H9 (cell line): ENCODE results near the gene CSTF1. TPM values are rescaled to one million over a fixed set of nuclear protein-coding genes. Genes with fewer than 3 reads are reported as not detected.

ENCODE experiments used
- DNase-seq: peaks from one replicate; pipeline ENCODE4 v3.0.0-alpha.2; 2017
- H2AFZ ChIP-seq: one replicate; pipeline ENCODE4 v1.6.1; 2013; ENCODE audit warnings: mild to moderate bottlenecking, low read length, control low read depth, moderate library complexity
- H2AK5ac ChIP-seq: 2 replicates; pipeline ENCODE4 v1.6.1; 2013; ENCODE audit warnings: low read length, control low read depth, mixed read lengths; ENCODE audit not compliant: insufficient read length
- H2BK120ac ChIP-seq: one replicate; pipeline ENCODE4 v1.6.1; 2013; ENCODE audit warnings: low read depth, mild to moderate bottlenecking, low read length, control low read depth, inconsistent platforms; ENCODE audit not compliant: poor library complexity, severe bottlenecking
- H2BK12ac ChIP-seq: 2 replicates; pipeline ENCODE4 v1.6.1; 2013; ENCODE audit warnings: low read length, control low read depth, mixed read lengths, low read depth; ENCODE audit not compliant: insufficient read length
- H2BK15ac ChIP-seq: 2 replicates; pipeline ENCODE4 v1.6.1; 2013; ENCODE audit warnings: low read depth, low read length, control low read depth
- H2BK20ac ChIP-seq: one replicate; pipeline ENCODE4 v1.6.1; 2013; ENCODE audit warnings: low read depth, mild to moderate bottlenecking, low read length, control low read depth, inconsistent platforms; ENCODE audit not compliant: poor library complexity, severe bottlenecking
- H2BK5ac ChIP-seq: 2 replicates; pipeline ENCODE4 v1.6.1; 2013; ENCODE audit warnings: low read length, control low read depth, mixed read lengths; ENCODE audit not compliant: insufficient read length
- H3K14ac ChIP-seq: 2 replicates; pipeline ENCODE4 v1.6.1; 2013; ENCODE audit warnings: low read length, control low read depth; ENCODE audit not compliant: insufficient read depth
- H3K18ac ChIP-seq: 2 replicates; pipeline ENCODE4 v1.6.1; 2013; ENCODE audit warnings: low read depth, mild to moderate bottlenecking, mixed read lengths, low read length, control low read depth; ENCODE audit not compliant: insufficient read length
- H3K23ac ChIP-seq: 2 replicates; pipeline ENCODE4 v1.6.1; 2013; ENCODE audit warnings: low read length, control low read depth, mixed read lengths, low read depth; ENCODE audit not compliant: insufficient read length
- H3K23me2 ChIP-seq: 2 replicates; pipeline ENCODE4 v1.6.1; 2013; ENCODE audit warnings: low read depth, mild to moderate bottlenecking, mixed read lengths, low read length, control low read depth; ENCODE audit not compliant: insufficient read length, poor library complexity, severe bottlenecking
- H3K27ac ChIP-seq: 2 replicates; pipeline ENCODE4 v1.5.1; 2013; ENCODE audit warnings: low read length, control low read depth, mixed read lengths, low read depth; ENCODE audit not compliant: insufficient read length
- H3K27me3 ChIP-seq: 2 replicates; pipeline ENCODE4 v1.6.1; 2013; ENCODE audit warnings: low read length, control low read depth, inconsistent platforms; ENCODE audit not compliant: insufficient read depth
- H3K4ac ChIP-seq: 2 replicates; pipeline ENCODE4 v1.6.1; 2013; ENCODE audit warnings: low read depth, mild to moderate bottlenecking, control low read depth, inconsistent platforms, low read length, moderate library complexity
- H3K4me1 ChIP-seq: 2 replicates; pipeline ENCODE4 v1.6.1; 2013; ENCODE audit warnings: low read length, control low read depth, inconsistent platforms; ENCODE audit not compliant: insufficient read depth
- H3K4me2 ChIP-seq: 2 replicates; pipeline ENCODE4 v1.6.1; 2013; ENCODE audit warnings: low read length, control low read depth, mixed read lengths; ENCODE audit not compliant: insufficient read length, insufficient read depth
- H3K56ac ChIP-seq: 2 replicates; pipeline ENCODE4 v1.6.1; 2013; ENCODE audit warnings: low read depth, mild to moderate bottlenecking, mixed read lengths, low read length, control low read depth; ENCODE audit not compliant: insufficient read length
- H3K79me1 ChIP-seq: 2 replicates; pipeline ENCODE4 v1.6.1; 2013; ENCODE audit warnings: low read depth, mild to moderate bottlenecking, moderate library complexity, low read length, control low read depth, inconsistent platforms; ENCODE audit not compliant: insufficient read depth, poor library complexity, severe bottlenecking
- H3K79me2 ChIP-seq: 2 replicates; pipeline ENCODE4 v1.6.1; 2013; ENCODE audit warnings: low read length, control low read depth, inconsistent platforms; ENCODE audit not compliant: insufficient read depth
- H3K9ac ChIP-seq: 2 replicates; pipeline ENCODE4 v1.6.1; 2013; ENCODE audit warnings: low read length, control low read depth, mixed read lengths; ENCODE audit not compliant: insufficient read length; ENCODE audit errors: extremely low read depth
- H3K9me3 ChIP-seq: one replicate; pipeline ENCODE4 v1.6.1; 2013; ENCODE audit warnings: low read depth, low read length, inconsistent platforms; ENCODE audit not compliant: control insufficient read depth
- H3T11ph ChIP-seq: one replicate; pipeline ENCODE4 v1.6.1; 2013; ENCODE audit warnings: mild to moderate bottlenecking, low read length, control low read depth, inconsistent platforms
- H4K20me1 ChIP-seq: one replicate; pipeline ENCODE4 v1.6.1; 2013; ENCODE audit not compliant: control insufficient read depth, insufficient read length, insufficient read depth
- H4K5ac ChIP-seq: 2 replicates; pipeline ENCODE4 v1.6.1; 2013; ENCODE audit warnings: low read depth, mild to moderate bottlenecking, mixed read lengths, low read length, control low read depth; ENCODE audit not compliant: insufficient read length
- H4K8ac ChIP-seq: replicated peaks from 2 replicates; pipeline ENCODE4 v1.6.1; 2013; ENCODE audit warnings: low read length, control low read depth, mixed read lengths, low read depth; ENCODE audit not compliant: insufficient read length
- H4K91ac ChIP-seq: 2 replicates; pipeline ENCODE4 v1.6.1; 2013; ENCODE audit warnings: low read depth, mild to moderate bottlenecking, moderate library complexity, mixed read lengths, low read length, control low read depth; ENCODE audit not compliant: insufficient read length
- H3K27ac Mint-ChIP-seq, 3 experiments: 2 replicates in 2 of 3; 3 replicates in 1 of 3; pipeline ENCODE4 v1.8.0; 2020 to 2021; ENCODE audit warnings: mixed read lengths in 3 of 3, mild to moderate bottlenecking in 1 of 3, moderate library complexity in 1 of 3
- H3K27me3 Mint-ChIP-seq: 2 replicates; pipeline ENCODE4 v1.8.0; 2021; ENCODE audit warnings: low read depth, mild to moderate bottlenecking, moderate library complexity, mixed read lengths
- H3K36me3 Mint-ChIP-seq, 3 experiments: 2 replicates in 2 of 3; 3 replicates in 1 of 3; pipeline ENCODE4 v1.8.0; 2020 to 2021; ENCODE audit warnings: low read depth in 3 of 3, mixed read lengths in 3 of 3; ENCODE audit not compliant: insufficient read depth in 1 of 3
- H3K4me1 Mint-ChIP-seq, 2 experiments: 2 replicates each; pipeline ENCODE4 v1.8.0; 2020; ENCODE audit warnings: mixed read lengths in 2 of 2
- H3K4me3 Mint-ChIP-seq, 2 experiments: 2 replicates in 1 of 2; 3 replicates in 1 of 2; pipeline ENCODE4 v1.8.0; 2020 to 2021; ENCODE audit warnings: mild to moderate bottlenecking in 2 of 2, mixed read lengths in 2 of 2, moderate library complexity in 1 of 2
- H3K9me3 Mint-ChIP-seq, 2 experiments: 2 replicates in 1 of 2; 3 replicates in 1 of 2; pipeline ENCODE4 v1.8.0; 2020; ENCODE audit warnings: mild to moderate bottlenecking in 2 of 2, mixed read lengths in 2 of 2, moderate library complexity in 1 of 2
- WGBS: extraction: QIAGEN DNeasy Blood & Tissue Kit; methylation state at CpG from one replicate; pipeline ENCODE4 v1.1.7; 2013; ENCODE audit warnings: missing lambda C conversion rate, low lambda C conversion rate, mixed read lengths; ENCODE audit not compliant: insufficient read length; ENCODE audit errors: extremely low coverage; 5-methylcytosine and 5-hydroxymethylcytosine counted together
- total RNA-seq: library from RNA; stranded (reverse); gene quantifications from 2 replicates; pipeline ENCODE4 v1.2.1, GENCODE V29; 2021
- TF ChIP-seq, protein P1 (sequence below): fragments of 200-600 bp; sonication (generic); conservative IDR thresholded peaks from 3 replicates; pipeline ENCODE4 v1.8.0; 2021; ENCODE audit warnings: antibody characterized with exemption, mild to moderate bottlenecking

Gene CSTF1
- total RNA-seq, 1 experiment from 2014 or later = 72.9 TPM

GRCh38 chr20:56451056-56451765 is 58.8 kb downstream of the CSTF1 start:
- Histone ChIP-seq H3K9me3 (no peaks in the 10 kb centered on the region), H2BK5ac (no peak overlapping the region), H3T11ph (no peak overlapping the region), H2AK5ac (no peak overlapping the region), H3K4ac (no peak overlapping the region), H3K23ac (no peak overlapping the region), H3K23me2 (no peaks in the 10 kb centered on the region), H3K56ac (no peak overlapping the region), H3K18ac (no peak overlapping the region), H3K4me1 (no peaks in the 10 kb centered on the region), H3K27me3 (no peaks in the 10 kb centered on the region), H2BK12ac (no peak overlapping the region), H3K9ac (no peak overlapping the region), H4K8ac (no peak overlapping the region), H3K14ac (no peak overlapping the region), H2BK20ac (no peak overlapping the region), H3K79me1 (no peaks in the 10 kb centered on the region), H3K27ac (no peak overlapping the region), H4K20me1 (no peaks in the 10 kb centered on the region), H2BK120ac (no peak overlapping the region), H2AFZ (no peak overlapping the region), H4K91ac (no peak overlapping the region), H3K4me2 (no peak overlapping the region), H2BK15ac (no peak overlapping the region), H4K5ac (no peak overlapping the region), H3K79me2 (no peaks in the 10 kb centered on the region)
- no peak for DNase-seq
- WGBS = no CpG with 5 or more reads among the region's 13 CpGs
- H3K27ac Mint-ChIP-seq = no peak overlapping the region
- H3K9me3 Mint-ChIP-seq = no peaks in the 10 kb centered on the region
- peaks cover 29% of the 10 kb centered on the region for H3K27me3 Mint-ChIP-seq
- no peak overlapping the region for H3K4me3 Mint-ChIP-seq
- no peaks in the 10 kb centered on the region for H3K36me3 Mint-ChIP-seq
- H3K4me1 Mint-ChIP-seq = peaks cover 5% of the 10 kb centered on the region in 2 experiments
- TF ChIP-seq, protein P1, sequence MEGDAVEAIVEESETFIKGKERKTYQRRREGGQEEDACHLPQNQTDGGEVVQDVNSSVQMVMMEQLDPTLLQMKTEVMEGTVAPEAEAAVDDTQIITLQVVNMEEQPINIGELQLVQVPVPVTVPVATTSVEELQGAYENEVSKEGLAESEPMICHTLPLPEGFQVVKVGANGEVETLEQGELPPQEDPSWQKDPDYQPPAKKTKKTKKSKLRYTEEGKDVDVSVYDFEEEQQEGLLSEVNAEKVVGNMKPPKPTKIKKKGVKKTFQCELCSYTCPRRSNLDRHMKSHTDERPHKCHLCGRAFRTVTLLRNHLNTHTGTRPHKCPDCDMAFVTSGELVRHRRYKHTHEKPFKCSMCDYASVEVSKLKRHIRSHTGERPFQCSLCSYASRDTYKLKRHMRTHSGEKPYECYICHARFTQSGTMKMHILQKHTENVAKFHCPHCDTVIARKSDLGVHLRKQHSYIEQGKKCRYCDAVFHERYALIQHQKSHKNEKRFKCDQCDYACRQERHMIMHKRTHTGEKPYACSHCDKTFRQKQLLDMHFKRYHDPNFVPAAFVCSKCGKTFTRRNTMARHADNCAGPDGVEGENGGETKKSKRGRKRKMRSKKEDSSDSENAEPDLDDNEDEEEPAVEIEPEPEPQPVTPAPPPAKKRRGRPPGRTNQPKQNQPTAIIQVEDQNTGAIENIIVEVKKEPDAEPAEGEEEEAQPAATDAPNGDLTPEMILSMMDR = no peak
